ENCODE measurements around the gene ALDH1A1.

ALDH1A1 gene

DNA sequence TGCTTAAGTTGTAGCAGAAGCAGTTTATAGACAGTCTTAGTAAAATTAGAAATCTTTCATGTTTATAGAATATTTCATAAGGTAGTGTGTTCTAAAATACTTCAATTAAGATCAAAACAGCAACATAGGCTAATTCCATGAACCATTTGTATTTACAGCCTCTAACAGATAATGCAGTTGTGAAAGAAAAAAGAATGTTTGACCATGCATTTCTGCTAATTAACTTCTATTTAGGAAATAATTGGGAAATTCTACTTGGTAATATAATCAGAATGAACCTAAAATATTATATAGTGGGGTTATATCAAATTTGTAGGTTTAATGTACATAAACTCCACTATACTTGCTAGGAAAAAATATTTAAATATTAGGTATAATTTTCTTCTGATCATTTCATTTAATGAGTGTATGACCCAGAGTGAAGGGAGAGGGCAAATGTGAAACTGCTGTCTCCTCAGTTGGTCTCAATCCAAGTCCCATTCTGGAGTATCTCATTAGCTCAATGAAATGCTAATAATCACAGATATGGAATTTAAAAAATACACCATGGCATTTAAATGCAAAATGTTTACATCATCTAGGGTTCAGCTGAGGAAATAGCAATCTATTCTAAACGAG, 34.9 kb downstream of the ALDH1A1 start:
- DNase-seq (ENCODE audit: low spot score): no peak

DNA sequence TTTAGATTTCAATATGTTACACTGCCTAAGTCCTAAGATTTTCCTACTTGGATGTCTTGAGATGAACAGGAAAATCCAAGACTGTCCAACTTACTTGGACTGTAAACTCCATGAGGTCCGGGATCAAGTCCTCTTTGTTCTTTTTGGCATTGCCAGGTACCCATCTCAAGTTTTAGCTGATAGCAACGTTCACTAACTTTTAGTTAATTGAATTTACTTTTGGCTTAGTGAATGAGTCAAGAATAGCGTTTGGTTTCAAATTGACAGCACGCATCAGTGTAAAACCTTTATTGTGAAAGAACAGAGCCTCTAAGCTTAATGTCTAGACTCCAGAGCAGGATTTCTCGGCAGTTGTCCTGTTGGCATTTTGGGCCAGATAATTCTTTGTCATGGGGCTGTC, 37.2 kb downstream of the ALDH1A1 start:
- DNase-seq (ENCODE audit: low spot score): no peak

DNA sequence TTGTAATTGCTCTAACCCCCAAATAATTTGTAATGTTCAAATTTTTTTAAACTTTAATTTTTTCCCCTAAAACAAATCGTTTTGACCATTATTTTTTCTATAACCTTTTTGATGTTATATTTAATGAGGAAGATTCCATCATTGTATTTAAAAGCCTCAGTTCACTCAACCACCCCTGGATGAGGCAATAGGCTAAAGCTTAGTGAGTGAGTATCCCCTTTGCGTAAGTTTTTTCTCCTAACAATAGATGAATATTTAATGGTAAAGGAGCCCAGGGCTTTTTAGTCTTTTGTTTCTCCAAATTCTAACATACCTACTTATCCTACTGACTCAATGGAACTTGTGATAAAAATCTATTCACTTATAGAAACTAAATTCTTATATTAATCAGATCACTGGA, 38.1 kb downstream of the ALDH1A1 start:
- DNase-seq (ENCODE audit: low spot score): no peak

DNA sequence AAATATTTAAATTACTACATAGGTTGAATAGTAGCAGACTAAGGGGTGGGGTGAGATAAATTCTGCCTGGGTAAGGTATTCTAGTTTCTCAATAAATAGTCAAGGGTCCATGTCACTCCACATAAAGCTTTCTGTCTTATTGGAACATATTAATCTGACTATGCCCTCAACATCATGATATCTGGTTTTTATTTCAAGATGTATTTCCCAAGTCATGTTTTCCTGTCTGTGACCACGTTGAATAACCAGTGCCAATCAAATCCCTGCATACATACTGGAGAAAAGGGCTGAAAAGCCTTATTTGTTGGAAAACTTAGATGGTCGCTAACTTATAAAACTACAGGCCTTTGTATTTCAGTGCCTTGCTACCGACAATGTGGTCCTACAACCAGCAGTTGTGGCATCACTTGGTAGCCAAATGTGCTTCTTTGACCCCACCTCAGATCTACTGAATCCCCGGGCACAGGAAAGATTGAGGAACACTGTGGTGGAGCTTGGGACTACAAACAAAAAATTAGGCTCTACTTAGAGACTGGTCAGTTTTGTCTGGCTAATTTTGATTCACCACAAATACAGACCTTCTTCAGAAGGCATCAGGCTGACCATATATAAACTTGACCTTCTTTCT, 39.4 kb downstream of the ALDH1A1 start:
- no peak for DNase-seq (ENCODE audit: low spot score)

DNA sequence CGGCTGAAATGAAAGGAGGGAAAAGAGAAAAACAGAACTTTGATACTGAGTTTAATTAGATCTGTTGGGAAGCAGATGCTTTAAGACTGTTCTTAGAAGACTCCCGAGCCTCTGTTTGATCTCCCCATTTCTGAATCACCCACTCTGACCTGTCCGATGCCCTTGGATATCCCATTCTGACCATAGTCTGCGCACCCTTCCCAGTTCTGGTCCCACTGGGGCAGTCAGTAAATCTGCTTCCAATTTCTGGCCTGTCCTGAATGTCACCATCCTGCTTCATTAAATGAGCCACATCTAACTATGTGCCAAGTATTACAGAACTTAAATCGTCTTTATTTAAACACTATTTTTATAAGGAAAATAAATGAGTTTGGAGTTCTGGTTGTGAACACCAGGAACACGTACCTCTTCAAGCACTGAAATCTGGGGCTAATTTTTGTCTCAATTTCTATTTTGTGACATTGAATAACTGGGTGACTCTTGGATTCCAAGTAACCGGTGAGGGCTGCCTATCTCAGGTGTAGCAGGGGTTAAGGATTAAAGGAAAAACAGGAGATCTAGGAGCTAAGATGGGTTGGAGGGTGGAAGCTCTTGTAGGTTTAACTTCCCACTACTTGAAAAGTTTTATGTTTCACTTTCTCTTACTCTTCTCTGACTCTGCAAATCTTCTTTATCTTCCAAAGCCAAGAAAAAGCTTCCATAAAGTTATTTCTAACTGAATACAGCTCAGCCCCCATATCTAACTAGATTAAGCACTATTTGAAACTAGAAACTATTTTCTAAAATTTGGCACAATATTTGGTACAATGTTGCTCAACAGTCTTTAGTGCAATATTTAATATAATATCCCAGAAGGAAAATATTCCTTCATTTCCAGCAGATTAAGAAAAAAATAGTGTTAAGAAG, 40.1 kb downstream of the ALDH1A1 start:
- no peak for DNase-seq (ENCODE audit: low spot score)

GRCh38 chr9:72911816-72912215, 41.0 kb downstream of the ALDH1A1 start:
- no peak for DNase-seq (ENCODE audit: low spot score)

- DNase-seq (ENCODE audit: low spot score): no peak
These were observed 41.5 kb downstream of the ALDH1A1 start for GRCh38 chr9:72911247-72911775.

- no peak for DNase-seq (ENCODE audit: low spot score)
These were observed 43.4 kb downstream of the ALDH1A1 start for GRCh38 chr9:72909428-72909827.

- DNase-seq (ENCODE audit: low spot score): no peak
These were observed 45.4 kb downstream of the ALDH1A1 start for GRCh38 chr9:72907421-72907820.

- no peak for DNase-seq (ENCODE audit: low spot score)
These were observed 46.0 kb downstream of the ALDH1A1 start for GRCh38 chr9:72906810-72907209.

DNA sequence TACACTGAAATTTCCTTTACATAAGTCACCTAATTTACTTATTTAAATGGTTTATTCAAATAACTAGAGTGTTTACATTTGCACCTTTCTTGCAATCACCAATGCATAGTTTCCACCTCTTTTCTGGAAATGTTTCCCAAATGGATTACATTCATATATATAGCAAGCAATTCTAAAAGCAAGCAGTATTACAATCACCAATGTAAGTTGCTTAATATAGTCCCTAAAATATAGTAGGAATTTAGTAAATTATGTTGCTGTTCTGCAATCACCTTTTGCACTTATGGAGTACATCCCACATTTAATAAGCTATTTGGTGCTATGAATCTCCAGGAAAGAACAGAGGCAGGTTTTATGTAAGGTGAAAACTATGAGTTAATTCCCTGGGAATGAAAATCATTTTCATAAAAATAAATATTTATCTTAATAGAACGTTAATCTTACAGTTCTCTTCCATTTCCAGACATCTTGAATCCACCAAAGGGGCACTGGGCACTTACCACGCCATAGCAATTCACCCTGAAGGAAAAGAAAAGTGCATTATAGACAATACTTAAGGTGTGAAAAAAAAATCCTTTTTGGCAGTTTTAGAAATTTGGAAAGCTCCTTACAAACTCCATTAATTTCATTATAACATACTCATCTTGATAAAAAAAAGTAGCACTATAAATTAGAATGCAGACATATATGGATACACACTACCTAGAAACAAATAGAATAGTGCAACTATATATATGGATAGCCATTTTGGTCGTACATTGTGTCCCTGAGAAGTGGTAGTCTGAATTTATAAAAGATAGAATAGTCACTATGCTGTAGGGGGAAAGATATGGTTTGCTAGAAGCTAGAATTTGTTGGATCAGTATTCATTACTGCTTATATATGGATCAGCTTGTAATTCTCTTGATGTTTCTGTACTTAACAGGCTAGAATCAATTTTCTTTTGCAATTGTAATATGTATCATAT, 47.1 kb downstream of the ALDH1A1 start:
- no peak for DNase-seq (ENCODE audit: low spot score)

DNA sequence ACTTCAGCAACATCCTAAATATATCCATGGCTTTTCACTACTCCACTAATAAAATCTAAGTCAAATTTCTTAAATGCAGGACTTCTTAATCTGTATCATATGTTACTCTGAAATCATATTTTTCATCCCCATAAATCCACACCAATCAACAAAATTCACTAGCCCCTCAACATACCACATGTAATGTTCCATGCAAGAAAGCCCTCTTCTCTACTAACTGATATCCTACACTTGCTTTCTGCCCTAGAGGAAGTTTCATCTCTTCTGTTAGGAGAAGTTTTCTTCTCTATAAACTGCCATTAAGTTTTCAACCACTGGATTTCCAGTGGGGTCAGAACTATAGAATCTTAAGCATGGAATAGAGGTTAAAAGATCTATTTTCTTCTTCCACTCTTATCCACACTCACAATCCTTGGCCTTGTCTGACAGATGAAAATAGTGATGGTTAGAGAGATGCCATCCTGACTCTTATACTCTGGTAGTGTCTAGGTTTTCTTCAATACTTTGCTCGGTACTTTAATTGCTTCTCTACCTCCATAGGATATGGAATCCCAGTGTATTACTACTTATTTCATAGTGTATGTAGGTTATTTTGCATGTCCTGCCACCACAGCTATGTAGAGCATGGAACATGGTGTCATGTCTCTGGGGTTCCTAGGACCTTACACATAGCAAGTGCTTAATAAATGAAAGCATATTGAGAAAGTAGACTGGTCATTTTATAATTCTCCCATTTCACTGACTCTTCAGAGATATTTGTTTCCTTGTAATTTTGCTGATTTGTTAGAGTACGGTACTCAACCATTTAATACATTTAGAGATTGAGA, 48.4 kb downstream of the ALDH1A1 start:
- no peak for DNase-seq (ENCODE audit: low spot score)

GRCh38 chr9:72903103-72903502, 49.8 kb downstream of the ALDH1A1 start:
- DNase-seq (ENCODE audit: low spot score): no peak

- no peak for DNase-seq (ENCODE audit: low spot score)
These were observed 50.6 kb downstream of the ALDH1A1 start for GRCh38 chr9:72902268-72902667.

DNA sequence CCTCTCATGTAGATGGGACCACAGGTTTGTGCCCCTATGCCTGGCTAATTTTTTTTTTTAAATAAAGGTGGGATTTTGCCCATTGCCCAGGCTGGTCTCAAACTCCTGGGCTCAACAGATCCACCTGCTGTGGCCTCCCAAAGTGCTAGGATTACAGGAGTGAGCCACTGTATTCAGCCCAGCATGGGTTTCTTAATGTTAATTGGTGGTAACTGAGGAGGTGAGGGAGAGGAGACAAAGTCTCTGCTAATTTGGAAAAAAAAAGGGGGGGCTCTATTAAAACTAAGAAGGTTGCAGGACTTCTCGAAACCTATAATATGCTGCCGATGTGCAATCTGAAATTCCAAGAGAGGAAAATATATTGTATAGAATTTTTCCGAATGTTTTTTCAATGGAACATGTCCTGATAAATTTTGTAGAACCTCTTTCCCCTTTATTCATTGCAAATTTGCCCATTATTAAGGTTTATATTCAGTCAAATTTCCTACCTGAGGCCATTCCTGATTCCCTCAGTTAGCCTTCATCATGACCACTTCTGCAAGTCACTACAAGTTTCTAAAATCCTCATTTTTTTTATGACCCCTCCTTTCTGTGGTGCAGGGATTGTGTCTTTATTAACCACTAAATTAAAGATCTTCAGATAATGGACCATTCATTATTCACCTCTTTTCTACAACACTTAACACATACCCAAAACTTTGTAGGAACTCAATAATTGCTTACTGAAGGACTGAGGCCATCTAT, 52.9 kb downstream of the ALDH1A1 start:
- DNase-seq (ENCODE audit: low spot score): no peak

DNA sequence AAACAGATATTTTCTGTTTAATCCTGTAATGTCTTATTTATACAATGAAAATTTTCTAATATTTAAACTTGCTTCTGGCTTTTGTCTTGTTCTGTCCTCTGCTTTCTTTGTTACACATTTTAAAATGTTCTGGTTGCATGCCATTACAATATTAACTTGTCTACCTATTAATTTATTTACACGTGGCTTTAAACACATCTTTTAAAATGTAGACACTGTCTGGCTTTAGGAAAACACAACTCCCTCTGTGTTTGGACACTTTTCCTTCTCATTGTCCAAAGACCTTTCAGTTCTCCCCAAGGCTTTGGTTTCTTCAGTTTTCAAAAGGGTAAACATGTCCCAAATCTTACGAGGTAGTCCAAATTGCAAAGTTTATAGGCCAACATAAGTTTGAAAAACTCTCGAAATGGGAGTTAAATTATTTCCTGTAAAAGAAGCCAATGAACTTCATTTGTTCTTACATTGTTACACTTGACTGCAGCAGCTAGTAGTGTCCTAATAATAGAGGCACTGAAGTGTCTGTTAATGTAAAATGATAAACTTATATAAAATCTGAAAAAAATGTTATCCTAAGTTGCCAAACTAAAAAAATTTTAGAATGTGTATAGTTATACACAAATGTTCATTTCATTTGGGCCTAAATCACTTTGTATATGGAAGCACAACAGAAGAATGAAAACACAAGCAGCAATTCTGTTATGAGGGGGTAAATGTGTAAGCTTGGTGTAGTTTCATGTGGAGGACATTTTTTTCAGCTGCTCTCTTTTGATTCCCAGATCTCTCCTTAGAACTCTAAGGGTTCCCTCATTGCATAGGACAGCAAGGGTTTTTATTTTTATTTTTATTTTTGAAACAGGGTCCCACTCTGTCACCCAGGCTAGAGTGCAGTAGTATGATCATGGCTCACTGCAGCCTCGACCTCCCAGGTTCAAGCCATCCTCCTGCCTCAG, 53.8 kb downstream of the ALDH1A1 start:
- DNase-seq (ENCODE audit: low spot score): no peak

DNA sequence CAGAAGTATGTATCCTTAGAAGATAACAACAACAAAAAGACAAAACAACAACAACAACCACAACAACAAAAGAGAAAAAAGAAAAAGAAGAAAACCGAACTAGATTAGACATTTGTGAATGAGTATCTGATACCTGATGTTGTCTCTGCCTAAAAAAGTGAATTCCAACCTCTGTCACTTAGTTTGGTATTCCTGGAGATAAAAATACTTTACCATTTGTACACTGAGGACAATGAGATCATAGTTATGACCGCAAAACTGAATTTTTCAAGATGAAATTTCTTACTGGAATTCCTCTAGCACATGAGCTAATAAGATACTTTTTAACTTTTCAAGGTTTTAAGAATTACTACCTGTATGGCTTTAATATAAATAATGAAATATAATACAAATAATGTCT, 54.5 kb downstream of the ALDH1A1 start:
- no peak for DNase-seq (ENCODE audit: low spot score)

DNA sequence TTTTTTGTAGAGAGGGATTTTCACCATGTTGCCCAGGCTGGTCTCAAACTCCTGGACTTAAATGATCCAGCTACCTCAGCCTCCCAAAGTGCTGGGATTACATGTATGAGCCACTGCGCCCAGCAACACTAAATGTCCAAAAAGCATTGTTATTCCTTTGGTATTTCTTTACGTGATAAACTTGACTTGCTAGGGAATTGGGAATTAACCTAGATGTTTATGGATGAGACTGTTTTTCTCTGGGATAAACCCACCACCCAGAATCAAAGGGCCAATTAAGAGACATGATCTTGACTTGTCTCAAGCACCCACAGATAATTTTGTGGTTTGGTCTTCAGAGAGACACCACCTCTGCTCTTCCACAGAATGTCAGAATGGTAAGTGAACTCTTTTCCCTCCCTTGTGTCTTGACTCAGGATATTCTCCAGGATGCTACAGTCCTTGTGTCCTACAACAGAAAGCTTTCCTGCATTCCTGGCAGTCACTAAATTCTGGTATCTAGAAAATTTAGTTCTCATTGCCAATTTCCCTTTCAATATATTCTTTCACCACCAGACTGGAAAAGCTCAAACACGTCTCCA, 55.7 kb downstream of the ALDH1A1 start:
- no peak for DNase-seq (ENCODE audit: low spot score)

GRCh38 chr9:72896439-72896838, 56.4 kb downstream of the ALDH1A1 start:
- no peak for DNase-seq (ENCODE audit: low spot score)

All from hematopoietic multipotent progenitor cell treated with erythropoietin and hydrocortisone succinate and interleukin-3 and kit ligand, for 17 days (in vitro differentiated cells).